MM.1S (cell line): ENCODE results near the gene DDO.
A peak's percentile ranks its signal among the peaks of the same experiment; 100 is the strongest.

Source experiments
- DNase-seq: peaks from one replicate; pipeline ENCODE4 v3.0.0-alpha.2; 2015
- H2AFZ ChIP-seq: fragments of 300-600 bp; sonication (generic); 2 replicates; pipeline ENCODE4 v1.6.0; 2016; ENCODE audit warnings: antibody characterized with exemption, low read length
- H3F3A ChIP-seq: fragments of 300-600 bp; sonication (generic); 2 replicates; pipeline ENCODE4 v1.6.1; 2016; ENCODE audit warnings: mild to moderate bottlenecking, antibody characterized with exemption, low read length, moderate library complexity, mixed read lengths; ENCODE audit not compliant: insufficient read depth
- H3K27ac ChIP-seq: fragments of 300-600 bp; sonication (generic); 2 replicates; pipeline ENCODE4 v1.5.1; 2016; ENCODE audit warnings: mild to moderate bottlenecking, low read length
- H3K27me3 ChIP-seq: fragments of 300-600 bp; sonication (generic); replicated peaks from 2 replicates; pipeline ENCODE4 v1.6.0; 2016; ENCODE audit warnings: low read length; ENCODE audit not compliant: insufficient read depth
- H3K36me3 ChIP-seq: fragments of 300-600 bp; sonication (generic); replicated peaks from 2 replicates; pipeline ENCODE4 v1.6.1; 2016; ENCODE audit warnings: mild to moderate bottlenecking, low read length, mixed read lengths; ENCODE audit not compliant: insufficient read depth
- H3K4me1 ChIP-seq: fragments of 300-600 bp; sonication (generic); 2 replicates; pipeline ENCODE4 v1.6.1; 2016; ENCODE audit warnings: low read length, mixed read lengths
- H3K4me2 ChIP-seq: fragments of 300-600 bp; sonication (generic); 2 replicates; pipeline ENCODE4 v1.6.0; 2016; ENCODE audit warnings: low read depth, low read length
- H3K4me3 ChIP-seq: fragments of 300-600 bp; sonication (generic); 2 replicates; pipeline ENCODE4 v1.5.1; 2016; ENCODE audit warnings: low read length, mixed read lengths
- H3K79me2 ChIP-seq: fragments of 300-600 bp; sonication (generic); 2 replicates; pipeline ENCODE4 v1.6.1; 2016; ENCODE audit warnings: mixed run types, low read length, mixed read lengths
- H3K9ac ChIP-seq: fragments of 300-600 bp; sonication (generic); 2 replicates; pipeline ENCODE4 v1.6.1; 2016; ENCODE audit warnings: low read length, mixed read lengths
- H3K9me2 ChIP-seq: fragments of 300-600 bp; sonication (generic); replicated peaks from 2 replicates; pipeline ENCODE4 v1.6.1; 2016; ENCODE audit warnings: mild to moderate bottlenecking, low read length, mixed read lengths; ENCODE audit not compliant: insufficient read depth
- H3K9me3 ChIP-seq: fragments of 300-600 bp; sonication (generic); replicated peaks from 2 replicates; pipeline ENCODE4 v1.6.1; 2016; ENCODE audit warnings: mild to moderate bottlenecking, low read length, mixed read lengths; ENCODE audit not compliant: insufficient read depth
- H4K20me1 ChIP-seq: fragments of 300-600 bp; sonication (generic); 2 replicates; pipeline ENCODE4 v1.6.1; 2016; ENCODE audit warnings: mild to moderate bottlenecking, low read length, moderate library complexity, mixed read lengths; ENCODE audit not compliant: insufficient read depth
- EZH2 ChIP-seq: fragments of 300-600 bp; sonication (generic); optimal IDR thresholded peaks from 2 replicates; pipeline ENCODE3; 2017; ENCODE audit warnings: low read depth, mild to moderate bottlenecking, antibody characterized with exemption, low read length, mixed read lengths
- EZH2phosphoT487 ChIP-seq: fragments of 300-600 bp; sonication (generic); IDR thresholded peaks from 2 replicates; pipeline ENCODE4 v1.6.1; 2018; ENCODE audit warnings: antibody characterized with exemption, low read length
- TF ChIP-seq, protein P1 (sequence below): fragments of 300-600 bp; sonication (generic); IDR thresholded peaks from 2 replicates; pipeline ENCODE4 v1.5.1; 2016; ENCODE audit warnings: antibody characterized with exemption, low read length, mixed read lengths

The DDO gene, protein sequence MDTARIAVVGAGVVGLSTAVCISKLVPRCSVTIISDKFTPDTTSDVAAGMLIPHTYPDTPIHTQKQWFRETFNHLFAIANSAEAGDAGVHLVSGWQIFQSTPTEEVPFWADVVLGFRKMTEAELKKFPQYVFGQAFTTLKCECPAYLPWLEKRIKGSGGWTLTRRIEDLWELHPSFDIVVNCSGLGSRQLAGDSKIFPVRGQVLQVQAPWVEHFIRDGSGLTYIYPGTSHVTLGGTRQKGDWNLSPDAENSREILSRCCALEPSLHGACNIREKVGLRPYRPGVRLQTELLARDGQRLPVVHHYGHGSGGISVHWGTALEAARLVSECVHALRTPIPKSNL

DNA sequence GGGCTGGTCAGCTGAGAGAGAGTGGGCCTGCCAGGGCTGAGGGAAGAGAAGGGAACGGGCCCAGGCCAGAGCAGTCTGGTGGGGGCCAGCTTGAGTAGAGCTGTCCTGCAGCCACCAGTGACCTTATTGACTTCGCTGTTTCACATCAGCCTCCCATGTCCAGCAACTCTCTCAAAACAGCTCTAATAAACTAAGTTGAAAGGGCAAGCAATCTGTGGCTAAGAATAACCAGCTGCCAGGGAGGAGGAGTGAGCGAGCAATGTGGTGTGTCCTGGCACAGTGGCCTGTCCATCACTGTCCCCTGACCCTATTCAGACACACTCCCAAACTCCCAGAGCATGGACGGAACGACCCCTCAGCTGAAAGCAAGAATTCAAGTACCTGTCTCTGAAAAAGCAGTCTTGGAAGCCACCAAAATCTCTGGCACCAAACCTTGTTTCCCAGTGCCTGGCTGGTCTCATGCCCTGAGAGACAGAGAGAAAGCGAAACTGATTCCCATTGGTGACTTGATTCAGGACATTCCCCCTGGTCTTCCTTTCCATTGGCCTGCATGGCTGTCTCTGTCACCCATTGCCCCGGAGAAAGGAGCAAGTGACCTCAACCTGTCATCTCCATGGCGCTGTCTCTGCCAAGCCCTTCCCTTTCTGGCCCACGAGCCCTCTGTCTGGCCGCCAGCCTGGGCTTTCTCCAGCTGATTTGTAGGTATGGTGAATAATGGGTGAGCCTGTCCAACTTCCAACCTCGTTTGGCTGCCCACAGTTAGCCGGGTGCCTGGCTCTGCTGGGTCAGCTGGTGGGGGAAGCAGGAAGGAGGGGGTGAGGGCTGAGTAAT is at the start of gene DDO:
Gene DDO, minus strand, starts transcription at position 490 of the 831 bp plus-strand sequence. CDS start 2,113 bp downstream, outside the sequence.
- TF ChIP-seq EZH2 = no peak
- TF ChIP-seq, protein P1, sequence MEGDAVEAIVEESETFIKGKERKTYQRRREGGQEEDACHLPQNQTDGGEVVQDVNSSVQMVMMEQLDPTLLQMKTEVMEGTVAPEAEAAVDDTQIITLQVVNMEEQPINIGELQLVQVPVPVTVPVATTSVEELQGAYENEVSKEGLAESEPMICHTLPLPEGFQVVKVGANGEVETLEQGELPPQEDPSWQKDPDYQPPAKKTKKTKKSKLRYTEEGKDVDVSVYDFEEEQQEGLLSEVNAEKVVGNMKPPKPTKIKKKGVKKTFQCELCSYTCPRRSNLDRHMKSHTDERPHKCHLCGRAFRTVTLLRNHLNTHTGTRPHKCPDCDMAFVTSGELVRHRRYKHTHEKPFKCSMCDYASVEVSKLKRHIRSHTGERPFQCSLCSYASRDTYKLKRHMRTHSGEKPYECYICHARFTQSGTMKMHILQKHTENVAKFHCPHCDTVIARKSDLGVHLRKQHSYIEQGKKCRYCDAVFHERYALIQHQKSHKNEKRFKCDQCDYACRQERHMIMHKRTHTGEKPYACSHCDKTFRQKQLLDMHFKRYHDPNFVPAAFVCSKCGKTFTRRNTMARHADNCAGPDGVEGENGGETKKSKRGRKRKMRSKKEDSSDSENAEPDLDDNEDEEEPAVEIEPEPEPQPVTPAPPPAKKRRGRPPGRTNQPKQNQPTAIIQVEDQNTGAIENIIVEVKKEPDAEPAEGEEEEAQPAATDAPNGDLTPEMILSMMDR = no peak
- no peak for TF ChIP-seq EZH2phosphoT487
- Histone ChIP-seq H3K9ac (no peak within 1 kb of the TSS), H3K9me3 (no peaks in the 10 kb centered on the region), H3K79me2 (no peaks in the 10 kb centered on the region), H3K27ac (no peak within 1 kb of the TSS), H3K4me2 (peak within 1 kb of the TSS; percentile 75), H3K4me3 (peak within 1 kb of the TSS; percentile 47), H4K20me1 (no peaks in the 10 kb centered on the region), H3K27me3 (no peaks in the 10 kb centered on the region), H3F3A (no peaks in the 10 kb centered on the region), H3K9me2 (no peaks in the 10 kb centered on the region), H2AFZ (peak within 1 kb of the TSS; percentile 72), H3K36me3 (no peaks in the 10 kb centered on the region), H3K4me1 (no peaks in the 10 kb centered on the region)
- peak; percentile 40 for DNase-seq

DNA sequence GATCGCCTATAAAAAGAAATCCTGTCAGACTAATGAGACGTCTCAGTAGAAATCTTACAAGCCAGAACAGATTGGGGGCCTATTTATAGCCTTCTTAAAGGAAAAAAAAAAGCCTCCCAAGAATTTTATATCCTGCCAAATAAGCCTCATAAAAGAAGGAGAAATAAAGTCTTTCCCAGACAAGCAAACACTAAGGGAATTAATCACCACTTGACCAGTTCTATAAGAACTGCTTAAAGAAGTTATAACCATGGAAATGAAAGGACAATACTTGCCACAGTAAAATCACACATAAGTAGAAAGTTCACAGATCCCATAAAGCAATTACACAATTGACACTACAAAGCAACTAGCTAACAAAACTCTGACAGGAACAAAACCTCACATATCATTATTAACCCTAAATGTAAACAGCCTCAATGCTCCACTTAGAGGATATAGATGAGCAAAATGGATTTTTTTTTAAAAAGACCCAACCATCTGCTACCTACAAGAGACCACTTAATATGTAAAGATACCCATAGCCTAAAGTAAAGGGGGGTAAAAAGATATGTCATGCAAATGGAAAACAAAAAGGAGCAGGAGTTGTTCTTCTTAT is 47.6 kb upstream of the DDO start:
- Histone ChIP-seq H3K27me3 (no peaks in the 10 kb centered on the region), H3K4me3 (no peak overlapping the region), H3F3A (no peaks in the 10 kb centered on the region), H4K20me1 (no peaks in the 10 kb centered on the region), H3K4me1 (no peaks in the 10 kb centered on the region), H2AFZ (no peak overlapping the region), H3K9me3 (no peaks in the 10 kb centered on the region), H3K4me2 (no peak overlapping the region), H3K36me3 (no peaks in the 10 kb centered on the region), H3K79me2 (no peaks in the 10 kb centered on the region), H3K27ac (no peak overlapping the region), H3K9me2 (no peaks in the 10 kb centered on the region), H3K9ac (no peak overlapping the region)
- no peak for DNase-seq
- TF ChIP-seq EZH2phosphoT487 = no peak
- TF ChIP-seq, protein P1 = no peak
- no peak for TF ChIP-seq EZH2

DNA sequence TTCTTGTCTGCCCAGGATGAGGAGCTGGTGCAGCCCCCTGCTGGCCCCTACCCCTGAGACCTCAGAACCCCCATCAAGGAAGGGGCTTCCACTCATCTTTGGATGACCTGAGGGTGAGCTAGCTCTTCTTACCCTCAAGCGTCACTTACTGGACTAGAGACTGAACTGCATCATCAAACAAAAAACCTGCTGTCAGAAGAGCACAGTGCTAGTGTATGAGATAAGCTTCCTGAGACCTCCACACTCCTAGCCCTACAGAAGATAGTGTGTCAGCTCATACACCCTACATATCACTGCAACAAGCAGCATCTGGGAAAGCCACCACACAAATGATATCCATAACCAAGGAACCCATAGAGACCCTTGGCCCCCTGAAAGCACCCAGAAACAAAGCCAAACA is 46.0 kb upstream of the DDO start:
- Histone ChIP-seq H3F3A (no peaks in the 10 kb centered on the region), H3K4me3 (no peak overlapping the region), H2AFZ (no peak overlapping the region), H4K20me1 (no peaks in the 10 kb centered on the region), H3K27me3 (no peaks in the 10 kb centered on the region), H3K36me3 (no peaks in the 10 kb centered on the region), H3K9me2 (no peaks in the 10 kb centered on the region), H3K4me2 (no peak overlapping the region), H3K4me1 (no peaks in the 10 kb centered on the region), H3K9me3 (no peaks in the 10 kb centered on the region), H3K27ac (no peak overlapping the region), H3K79me2 (no peaks in the 10 kb centered on the region), H3K9ac (no peak overlapping the region)
- TF ChIP-seq EZH2 = no peak
- TF ChIP-seq EZH2phosphoT487 = no peak
- TF ChIP-seq, protein P1 = no peak
- no peak for DNase-seq
